ENCODE measurements around the gene MCM3AP. TPM values are rescaled to one million over a fixed set of nuclear protein-coding genes. Genes with fewer than 3 reads are reported as not detected.
"Not testable (repeated sequence)": the region's sequence is repeated elsewhere in the genome, so short reads cannot be mapped to it uniquely, and the experiment has no call there.

Gene MCM3AP
- total RNA-seq, 1 experiment from 2014 or later = 91.7 TPM

- no peak for DNase-seq (ENCODE audit: low read depth)
Measured at GRCh38 chr21:46245213-46245915, 40.0 kb downstream of the MCM3AP start.

DNA sequence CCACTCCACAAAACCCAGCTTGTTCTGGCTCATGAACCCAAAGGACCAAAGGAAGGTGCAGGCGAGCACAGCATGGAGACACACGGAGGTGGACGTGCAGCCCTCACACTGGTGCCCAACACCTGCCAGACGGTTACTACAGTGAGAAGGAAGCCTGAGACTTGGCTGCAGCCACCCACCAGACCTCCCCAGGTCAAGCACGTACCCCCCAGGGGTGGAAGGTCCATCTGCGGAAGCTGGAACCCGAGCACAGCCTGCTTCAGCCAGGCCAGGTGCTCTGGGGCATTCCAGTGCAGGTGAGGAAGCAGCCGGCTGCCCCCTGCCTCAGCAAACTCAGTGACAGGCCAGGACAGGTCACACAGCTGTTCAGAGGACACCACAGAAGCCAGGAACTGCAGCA lies 40.8 kb downstream of the MCM3AP start:
- no peak for DNase-seq (ENCODE audit: low read depth)

- no peak for DNase-seq (ENCODE audit: low read depth)
Measured at GRCh38 chr21:46243960-46244361, 41.5 kb downstream of the MCM3AP start.

DNA sequence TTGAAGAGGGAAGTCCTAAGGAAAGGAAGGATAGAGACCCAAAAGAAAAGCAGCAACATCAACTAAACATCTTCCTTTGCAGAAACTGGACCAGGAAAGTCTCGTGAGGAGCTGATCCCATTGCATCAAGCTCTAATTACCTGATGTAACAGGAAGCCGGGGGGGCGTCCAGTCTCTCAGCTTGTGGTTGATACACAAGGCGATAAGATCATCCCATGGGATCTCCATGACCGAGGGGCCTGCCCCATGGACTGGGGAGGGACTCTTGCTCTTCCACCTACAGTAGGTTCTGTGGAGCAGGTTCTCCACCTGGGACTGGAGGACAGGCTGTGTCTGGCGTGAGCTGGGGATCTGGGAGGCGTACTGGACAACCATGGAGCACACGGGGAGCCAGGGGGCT lies 42.1 kb downstream of the MCM3AP start:
- no peak for DNase-seq (ENCODE audit: low read depth)

- DNase-seq (ENCODE audit: low read depth) = not testable (repeated sequence)
Measured at GRCh38 chr21:46241577-46241976, 43.8 kb downstream of the MCM3AP start.

GRCh38 chr21:46239817-46240325 lies 45.5 kb downstream of the MCM3AP start:
- DNase-seq (ENCODE audit: low read depth) = no peak

DNA sequence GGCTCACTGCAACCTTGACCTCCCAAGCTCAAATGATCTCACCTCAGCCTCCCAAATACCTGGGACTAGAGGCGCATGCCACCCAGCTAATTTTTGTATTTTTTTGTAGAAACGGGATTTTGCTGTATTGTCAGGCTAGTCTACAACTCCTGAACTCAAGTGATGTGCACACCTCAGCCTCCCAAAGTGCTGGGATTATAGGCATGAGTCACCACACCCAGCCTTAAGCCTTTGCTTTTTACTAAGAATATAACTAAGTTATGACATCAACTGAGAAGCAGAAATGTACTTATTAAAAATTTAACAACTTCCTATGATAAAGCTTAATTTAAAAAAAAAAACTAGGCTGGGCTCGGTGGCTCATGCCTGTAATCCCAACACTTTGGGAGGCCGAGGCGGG lies 47.9 kb downstream of the MCM3AP start:
- DNase-seq (ENCODE audit: low read depth) = no peak

GRCh38 chr21:46234436-46234950 lies 50.9 kb downstream of the MCM3AP start:
- no peak for DNase-seq (ENCODE audit: low read depth)

DNA sequence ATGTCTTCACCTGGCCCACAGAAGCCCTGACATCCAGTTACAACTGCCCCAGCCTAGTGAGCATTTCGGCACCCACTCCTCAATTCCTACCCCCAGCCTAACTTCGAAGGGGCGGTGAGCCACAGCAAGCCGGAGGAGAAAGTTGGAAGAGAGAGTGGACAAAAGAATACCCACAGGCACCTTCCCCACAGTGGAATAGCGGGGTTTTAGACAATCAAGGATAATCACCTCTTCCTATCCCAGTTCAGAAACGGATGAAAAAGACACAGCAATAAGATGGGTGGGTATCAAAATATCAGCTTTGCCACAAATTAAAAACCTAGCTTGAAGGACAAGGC lies 55.5 kb downstream of the MCM3AP start:
- DNase-seq (ENCODE audit: low read depth) = no peak

GRCh38 chr21:46229133-46229922 lies 56.1 kb downstream of the MCM3AP start:
- no peak for DNase-seq (ENCODE audit: low read depth)

GRCh38 chr21:46228345-46229051 lies 56.9 kb downstream of the MCM3AP start, which contains the start of gene LSS:
TSS of gene LSS (minus strand) at chr21:46228774. CDS start at chr21:46228745, 29 bp downstream.
- DNase-seq (ENCODE audit: low read depth) = peak; percentile 93

DNA sequence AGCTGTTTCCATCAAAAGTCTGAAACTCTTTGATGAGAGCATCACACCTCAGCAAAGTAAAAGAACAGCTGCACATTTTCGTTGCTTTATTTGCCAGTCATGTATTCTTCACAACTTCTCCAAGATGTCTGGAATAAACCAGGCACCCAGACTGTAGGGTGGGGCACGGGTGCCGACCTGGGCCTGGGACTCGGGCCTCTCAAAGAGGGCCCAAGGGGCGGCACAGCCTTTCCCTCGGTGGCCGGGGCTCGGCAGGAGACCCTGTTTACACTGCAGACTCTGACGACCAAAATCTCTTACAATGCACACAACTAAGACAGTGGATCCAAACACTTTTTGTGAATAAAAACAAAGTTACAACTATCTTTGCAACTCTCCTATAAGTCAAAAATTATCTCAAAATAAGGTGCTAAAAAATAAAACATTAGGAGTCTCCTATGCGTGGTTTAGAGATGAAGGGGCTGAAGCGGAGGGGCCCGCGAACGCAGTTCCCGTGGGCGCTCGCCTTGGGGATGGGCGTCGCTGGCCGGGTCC lies 57.5 kb downstream of the MCM3AP start:
- no peak for DNase-seq (ENCODE audit: low read depth)

DNA sequence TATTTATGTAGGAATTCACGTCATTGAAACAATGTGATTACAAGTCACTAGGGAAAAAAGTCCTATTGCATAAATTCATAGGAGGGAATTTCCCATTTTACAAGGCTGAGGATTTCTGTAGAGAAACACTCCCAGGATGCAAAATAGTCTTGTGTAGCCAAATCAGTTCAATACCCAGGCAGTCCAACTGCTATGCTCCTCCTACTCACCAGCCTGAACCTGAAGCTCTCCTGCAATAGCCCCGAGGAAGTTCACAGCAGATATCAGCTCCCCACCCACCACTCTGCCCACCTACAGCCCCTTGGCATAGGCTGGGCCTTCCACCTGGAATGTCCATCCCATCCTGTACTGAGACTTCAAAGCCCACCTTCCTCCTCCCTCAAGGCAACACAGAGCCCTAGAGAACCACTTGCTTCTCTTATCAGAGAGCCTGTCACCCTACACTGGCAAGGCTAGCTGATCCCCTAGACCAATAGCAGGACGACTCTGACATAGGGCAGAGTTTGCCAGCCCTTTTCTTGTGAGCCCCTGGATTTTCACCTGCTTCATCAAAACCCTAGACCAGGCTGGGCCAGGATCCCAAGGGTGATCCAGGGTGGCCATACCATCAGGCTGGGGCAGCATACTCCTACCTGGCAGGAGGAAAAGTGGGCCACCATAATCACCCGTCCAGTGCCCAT lies 58.4 kb downstream of the MCM3AP start:
- no peak for DNase-seq (ENCODE audit: low read depth)

DNA sequence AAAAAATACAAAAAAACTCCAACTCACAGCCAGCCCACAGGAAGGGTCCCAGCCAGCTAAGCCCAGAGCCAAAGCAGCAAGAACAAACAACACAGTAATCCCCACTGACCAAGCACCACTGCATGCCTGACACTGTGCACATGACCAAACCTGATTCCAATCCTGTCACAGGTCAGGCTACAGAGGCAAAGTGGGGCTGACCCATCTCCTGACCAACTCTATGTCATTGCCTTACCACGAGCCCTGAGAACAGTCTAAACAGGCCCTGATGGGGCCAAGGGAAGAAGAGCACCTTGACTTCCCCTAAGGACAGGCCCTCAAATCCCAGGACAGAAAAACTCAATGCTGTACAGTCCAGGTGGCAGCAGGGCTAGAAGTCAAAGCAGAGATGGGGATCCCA lies 59.3 kb downstream of the MCM3AP start:
- DNase-seq (ENCODE audit: low read depth) = no peak

GRCh38 chr21:46223661-46224060 lies 61.8 kb downstream of the MCM3AP start:
- DNase-seq (ENCODE audit: low read depth) = not testable (repeated sequence)

DNA sequence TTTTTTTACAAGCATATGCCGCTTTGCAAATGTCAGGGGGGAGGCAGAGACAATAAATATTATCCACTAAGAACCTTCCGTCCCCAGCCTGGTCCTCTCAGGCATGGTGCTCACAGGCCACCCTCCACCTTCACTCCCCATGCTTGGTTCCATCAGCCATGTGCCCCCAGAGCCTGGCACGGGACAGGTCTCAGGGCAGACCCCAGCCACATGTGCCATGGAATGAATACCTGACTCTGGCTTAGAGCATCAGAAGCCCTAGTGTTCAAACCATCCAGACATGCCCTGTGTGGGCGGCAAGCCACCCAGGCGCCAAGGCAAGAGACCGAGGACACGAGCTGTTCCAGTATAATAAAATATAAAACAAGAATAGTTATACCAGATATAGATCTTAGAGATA lies 62.2 kb downstream of the MCM3AP start:
- no peak for DNase-seq (ENCODE audit: low read depth)

- DNase-seq (ENCODE audit: low read depth) = no peak
Measured at GRCh38 chr21:46222436-46223116, 62.8 kb downstream of the MCM3AP start.

GRCh38 chr21:46221664-46222435 lies 63.6 kb downstream of the MCM3AP start:
- DNase-seq (ENCODE audit: low read depth) = no peak

GRCh38 chr21:46220847-46221246 lies 64.6 kb downstream of the MCM3AP start:
- DNase-seq (ENCODE audit: low read depth) = no peak
